GM12878 (cell line): ENCODE results near the gene SERBP1. TPM values are rescaled to one million over a fixed set of nuclear protein-coding genes. Genes with fewer than 3 reads are reported as not detected.
A peak's percentile ranks its signal among the peaks of the same experiment; 100 is the strongest.
"Not testable (repeated sequence)": the region's sequence is repeated elsewhere in the genome, so short reads cannot be mapped to it uniquely, and the experiment has no call there.

Experiments
- ATAC-seq: fragments of 200-7000 bp; cut with Tn5 transposase; 3 replicates; pipeline ENCODE4 v1.9.1; 2020; ENCODE audit warnings: mild to moderate bottlenecking, moderate library complexity
- BruUV-seq: library from RNA; stranded (reverse); fragments of 400-500 nt; replicated peaks from 2 replicates; lab custom pipeline; 2021; lab: Mats Ljungman, UMichigan
- CTCF ChIA-PET: fragments of 300-600 bp; sonication (Branson Sonifier 250); formaldehyde crosslinking; extraction: SDS; loops from one replicate; lab custom pipeline; 2021; ENCODE audit warnings: inconsistent platforms; lab: Yijun Ruan, JAX
- POLR2A ChIA-PET: fragments of 350-600 bp; formaldehyde crosslinking; extraction: SDS; loops from one replicate; lab custom pipeline; 2021; ENCODE audit warnings: inconsistent platforms; lab: Charles Lee
- RAD21 ChIA-PET: fragments of 300-600 bp; sonication (Branson Sonifier 250); formaldehyde crosslinking; loops from one replicate; lab custom pipeline; 2023; ENCODE audit warnings: antibody characterized with exemption; ENCODE audit not compliant: unreplicated experiment; lab: Charles Lee
- SMC1A ChIA-PET: fragments of 300-600 bp; sonication (Branson Sonifier 250); formaldehyde crosslinking; loops from one replicate; lab custom pipeline; 2023; ENCODE audit not compliant: unreplicated experiment, uncharacterized antibody; lab: Charles Lee
- DNase-seq: peaks from one replicate; pipeline ENCODE4 v3.0.0-alpha.2; 2011; ENCODE audit warnings: low read depth, low spot score
- FAIRE-seq: peaks from 3 replicates; lab custom pipeline; 2011; peaks lifted over from hg19 to GRCh38; lab: Jason Lieb, UNC
- H2AFZ ChIP-seq: 2 replicates; pipeline ENCODE4 v1.6.0; 2011; ENCODE audit warnings: low read depth, low read length, control low read depth; ENCODE audit not compliant: control insufficient read depth
- H3K27ac ChIP-seq: 2 replicates; pipeline ENCODE4 v1.5.1; 2011; ENCODE audit warnings: control low read depth; ENCODE audit not compliant: control insufficient read depth, insufficient read depth
- H3K27me3 ChIP-seq, 2 experiments: replicated peaks in 1 of 2; 2 replicates each; pipeline versions ENCODE4 v1.6.0 to v1.6.1; 2011; ENCODE audit warnings: low read length in 1 of 2; ENCODE audit not compliant: control insufficient read depth in 2 of 2, insufficient read depth in 2 of 2
- H3K36me3 ChIP-seq, 2 experiments: 2 replicates each; pipeline ENCODE4 v1.5.1; 2011; ENCODE audit warnings: low read length in 1 of 2; ENCODE audit not compliant: control insufficient read depth in 2 of 2, insufficient read depth in 2 of 2
- H3K4me1 ChIP-seq: 2 replicates; pipeline ENCODE4 v1.6.1; 2011; ENCODE audit warnings: mild to moderate bottlenecking, low read length, moderate library complexity, mixed read lengths; ENCODE audit not compliant: control insufficient read depth, insufficient read depth
- H3K4me2 ChIP-seq: 2 replicates; pipeline ENCODE4 v1.6.0; 2011; ENCODE audit warnings: control low read depth; ENCODE audit not compliant: control insufficient read depth, insufficient read depth
- H3K4me3 ChIP-seq: fragments of 200-600 bp; sonication (generic); 2 replicates; pipeline ENCODE4 v1.5.1; 2016
- H3K79me2 ChIP-seq: 2 replicates; pipeline ENCODE4 v1.6.0; 2011; ENCODE audit warnings: low read length; ENCODE audit not compliant: control insufficient read depth, insufficient read depth
- H3K9ac ChIP-seq: 2 replicates; pipeline ENCODE4 v1.8.0; 2011; ENCODE audit warnings: low read length, control low read depth, mixed read lengths; ENCODE audit not compliant: control insufficient read depth, insufficient read depth
- H3K9me3 ChIP-seq: replicated peaks from 3 replicates; pipeline ENCODE4 v1.5.1; 2011; ENCODE audit warnings: mild to moderate bottlenecking, low read length; ENCODE audit not compliant: control insufficient read depth, insufficient read depth
- H4K20me1 ChIP-seq: 2 replicates; pipeline ENCODE4 v1.6.0; 2011; ENCODE audit not compliant: control insufficient read depth, insufficient read depth
- ATF7 ChIP-seq: fragments of 450-650 bp; IDR thresholded peaks from 2 replicates; pipeline ENCODE4 v1.6.1; 2016; ENCODE audit warnings: low read depth, mild to moderate bottlenecking
- HDGF ChIP-seq: fragments of 450-650 bp; IDR thresholded peaks from 2 replicates; pipeline ENCODE4 v1.6.1; 2016; ENCODE audit warnings: antibody characterized with exemption
- PKNOX1 ChIP-seq: fragments of 450-650 bp; IDR thresholded peaks from 2 replicates; pipeline ENCODE4 v1.6.1; 2016; ENCODE audit warnings: mild to moderate bottlenecking
- REST ChIP-seq: IDR thresholded peaks from 2 replicates; pipeline ENCODE4 v1.6.1; 2012; ENCODE audit warnings: mild to moderate bottlenecking, low read depth, low read length
- SIN3A ChIP-seq: IDR thresholded peaks from 2 replicates; pipeline ENCODE4 v1.6.1; 2012; ENCODE audit warnings: low read depth, low read length, improper control_type of control experiment
- SMARCA5 ChIP-seq: fragments of 450-650 bp; IDR thresholded peaks from 2 replicates; pipeline ENCODE4 v1.6.1; 2017; ENCODE audit warnings: mild to moderate bottlenecking
- ZNF207 ChIP-seq: fragments of 450-650 bp; IDR thresholded peaks from 2 replicates; pipeline ENCODE4 v1.6.1; 2014; ENCODE audit warnings: antibody characterized with exemption, mild to moderate bottlenecking, borderline replicate concordance
- ZNF384 ChIP-seq: IDR thresholded peaks from 2 replicates; pipeline ENCODE4 v1.6.1; 2012; ENCODE audit warnings: low read depth, mild to moderate bottlenecking, low read length, improper control_type of control experiment, borderline replicate concordance
- WGBS: methylation state at CpG from one replicate; pipeline ENCODE4 v1.1.6; 2016; ENCODE audit warnings: low lambda C conversion rate; ENCODE audit not compliant: insufficient replicate concordance, insufficient coverage; ENCODE audit errors: missing lambda C conversion rate; 5-methylcytosine and 5-hydroxymethylcytosine counted together
- in situ Hi-C: fragments of 300-500 bp; cut with MboI; formaldehyde crosslinking; loops from 9 replicates; pipeline ENCODE4 v1.14.3; 2018; ENCODE audit warnings: mixed read lengths
- intact Hi-C: fragments of 100-400 bp; cut with micrococcal nuclease; formaldehyde crosslinking; loops from one replicate; pipeline ENCODE4 v1.14.2; 2022; ENCODE audit not compliant: unreplicated experiment
- polyA plus RNA-seq, 11 experiments: library from polyadenylated mRNA; depleted of rRNA in 4 of 11; unstranded in 6 of 11; stranded (reverse) in 5 of 11; fragments of >200 nt; fragmentation: Nextera tagmentation in 4 of 11; fragmentation: Illumina TruSeq in 1 of 11; extraction: Ambion mirVana in 4 of 11; extraction: Trizol in 1 of 11; gene quantifications; 1 replicate in 1 of 11; 2 replicates in 10 of 11; pipeline versions ENCODE4 v1.2.1 to v1.2.3, GENCODE V29; 2011 to 2016; ENCODE audit warnings: inconsistent platforms in 2 of 11, missing spikeins in 2 of 11, low read depth in 1 of 11
- total RNA-seq, 4 experiments: library from RNA; depleted of rRNA in 3 of 4; stranded (reverse); fragments of >200 nt in 3 of 4; fragmentation: Illumina TruSeq in 1 of 4; extraction: Trizol in 1 of 4; gene quantifications; 2 replicates each; pipeline versions ENCODE4 v1.2.1 to v1.2.3, GENCODE V29; 2013 to 2021

SERBP1 gene
- total and polyA plus RNA-seq, 10 of the 15 experiments (the other 5 are each of a cell fraction or from before 2014, with no cell fraction given), result 76.7 to 509 (median 384) TPM

GRCh38 chr1:67417733-67418132, 12.5 kb downstream of the SERBP1 start:
- Histone ChIP-seq H3K4me1 (peaks cover 11% of the 10 kb centered on the region), H3K79me2 (peaks cover 70% of the 10 kb centered on the region), H3K36me3 (peaks cover 10 to 54% of the 10 kb centered on the region in 2 experiments)
- H3K9ac ChIP-seq, H3K27ac ChIP-seq, BruUV-seq, H3K9me3 ChIP-seq, H3K4me2 ChIP-seq, H3K4me3 ChIP-seq, in situ Hi-C loops, SMC1A ChIA-PET, intact Hi-C loops, H2AFZ ChIP-seq, FAIRE-seq, H3K27me3 ChIP-seq, DNase-seq, H4K20me1 ChIP-seq: not testable (repeated sequence)
- ATAC-seq, result peak; percentile 18
- CTCF ChIA-PET, result interaction anchor here (0.5 to 1.4 kb wide), 3 partner anchors 11 to 71 kb away, joined by 3 to 5 read pairs (median 3); no protein-coding TSS in a partner anchor
- POLR2A ChIA-PET, result interaction anchor here (0.7 to 2.7 kb wide), 4 partner anchors 8 to 88 kb away, joined by 6 to 10 read pairs (median 8); no protein-coding TSS in a partner anchor
- WGBS, result 48% methylated on average over 4 of the region's 4 CpGs
- TF ChIP-seq PKNOX1, result peak; percentile 29; the same call in 1 of the 2 replicates
- TF ChIP-seq ATF7, result peak; percentile 29; the same call in 1 of the 2 replicates
- TF ChIP-seq ZNF384, result peak; percentile 22; the same call in 1 of the 2 replicates
- TF ChIP-seq HDGF, result 0 out of 2 replicates have a peak, but pooled peaks have one; percentile 29
- RAD21 ChIA-PET, result interaction anchor here (2.3 kb wide), 1 partner anchor 12 kb away, joined by 6 read pairs; the partner anchor contains the start of gene SERBP1

- POLR2A ChIA-PET, result interaction anchor here (1.4 kb wide), 1 partner anchor 11 kb away, joined by 6 read pairs; no protein-coding TSS in a partner anchor
- in situ Hi-C loops, result no loop called here
Observed at GRCh38 chr1:67415041-67415440, 15.2 kb downstream of the SERBP1 start.

More at GRCh38 chr1:67415041-67415440, 15.2 kb downstream of the SERBP1 start:
- no peak overlapping the region for H3K27ac ChIP-seq
- TF ChIP-seq ZNF207 (no peak), SIN3A (no peak), SMARCA5 (no peak), REST (no peak)
- FAIRE-seq, result no peak
- H2AFZ ChIP-seq, result no peak overlapping the region
- H3K27me3 ChIP-seq, result no peaks in the 10 kb centered on the region
- no peaks in the 10 kb centered on the region for H3K9me3 ChIP-seq
- ChIA-PET RAD21 (interaction anchor here (0.7 kb wide), 1 partner anchor 82 kb away, joined by 3 read pairs; no protein-coding TSS in a partner anchor), CTCF (interaction anchor here (1.0 to 1.7 kb wide), 3 partner anchors 11 to 70 kb away, joined by 4 to 8 read pairs (median 6); no protein-coding TSS in a partner anchor), SMC1A (interaction anchor here (1.1 to 1.8 kb wide), 3 partner anchors 15 to 327 kb away, joined by 3 to 5 read pairs (median 3); partner anchors contain the start of gene SERBP1)
- H3K36me3 ChIP-seq, result peaks cover 10 to 48% of the 10 kb centered on the region in 2 experiments
- H3K4me2 ChIP-seq, result no peak overlapping the region
- peaks cover 11% of the 10 kb centered on the region for H3K4me1 ChIP-seq
- intact Hi-C loops, result no loop called here
- no peak overlapping the region for H3K4me3 ChIP-seq
- no peak for ATAC-seq
- DNase-seq, result no peak
- no TSS peak for BruUV-seq
- H4K20me1 ChIP-seq, result peaks cover 9% of the 10 kb centered on the region; the same call in 1 of the 2 replicates
- 91% methylated on average over 13 of the region's 13 CpGs for WGBS
- no peak overlapping the region for H3K9ac ChIP-seq
- H3K79me2 ChIP-seq, result peaks cover 44% of the 10 kb centered on the region
